Measurements from ENCODE around the gene CD164L2.

GRCh38 chr1:27397749-27398148 is 14.6 kb upstream of the CD164L2 start:
- no peak for TF ChIP-seq TCF7L2 (IDR thresholded peaks at IDR 0.05; ENCODE audit: borderline replicate concordance, low read depth, low read length)
- no peak for TF ChIP-seq ZFHX2 (tag by site-specific recombination; conservative IDR thresholded peaks at IDR 0.05)
- TF ChIP-seq ZNF174 (tag by site-specific recombination; IDR thresholded peaks at IDR 0.05): no peak
- no peak for TF ChIP-seq ZNF184 (tag by site-specific recombination; IDR thresholded peaks at IDR 0.05)
- no peak for TF ChIP-seq BCL6B (tag by site-specific recombination; IDR thresholded peaks at IDR 0.05)

Measured in HEK293 (cell line).